HepG2 (cell line): ENCODE results near the gene SUSD3. TPM values are rescaled to one million over a fixed set of nuclear protein-coding genes. Genes with fewer than 3 reads are reported as not detected.

Source experiments
- ARNT2 ChIP-seq: sonication (generic); formaldehyde crosslinking; IDR thresholded peaks from 2 replicates; pipeline ENCODE4 v1.8.0; 2022; ENCODE audit warnings: mild to moderate bottlenecking, low read depth, missing genetic modification reagents, moderate library complexity
- BCL6 ChIP-seq: IDR thresholded peaks from 2 replicates; pipeline ENCODE4 v1.6.1; 2016; ENCODE audit warnings: missing genetic modification reagents, missing compliant biosample characterization
- GATAD2A ChIP-seq: IDR thresholded peaks from 2 replicates; pipeline ENCODE4 v1.6.1; 2016
- GLI4 ChIP-seq: sonication (generic); formaldehyde crosslinking; IDR thresholded peaks from 2 replicates; pipeline ENCODE4 v1.5.1; 2020; ENCODE audit warnings: missing genetic modification reagents, mild to moderate bottlenecking, moderate library complexity, borderline replicate concordance
- GTF2F1 ChIP-seq: fragments of 150-350 bp; IDR thresholded peaks from 2 replicates; pipeline ENCODE4 v1.6.1; 2014; ENCODE audit warnings: low read length
- HNRNPL ChIP-seq: fragments of 200-400 bp; formaldehyde crosslinking; IDR thresholded peaks from 2 replicates; pipeline ENCODE4 v1.6.1; 2017; ENCODE audit warnings: mild to moderate bottlenecking, low read depth, low read length
- IKZF4 ChIP-seq: sonication (generic); formaldehyde crosslinking; IDR thresholded peaks from 2 replicates; pipeline ENCODE4 v1.5.1; 2020; ENCODE audit warnings: borderline replicate concordance, mild to moderate bottlenecking, low read depth, missing genetic modification reagents; ENCODE audit errors: not compliant biosample characterization
- ISL2 ChIP-seq: sonication (generic); formaldehyde crosslinking; IDR thresholded peaks from 2 replicates; pipeline ENCODE4 v1.5.0; 2020; ENCODE audit warnings: missing genetic modification reagents
- MEF2D ChIP-seq: sonication (generic); formaldehyde crosslinking; IDR thresholded peaks from 2 replicates; pipeline ENCODE4 v1.5.1; 2020; ENCODE audit warnings: mild to moderate bottlenecking, missing genetic modification reagents
- MYC ChIP-seq: sonication (generic); formaldehyde crosslinking; IDR thresholded peaks from 2 replicates; pipeline ENCODE4 v1.9.0; 2021; ENCODE audit warnings: missing genetic modification reagents, borderline replicate concordance
- NFYB ChIP-seq: sonication (generic); formaldehyde crosslinking; IDR thresholded peaks from 2 replicates; pipeline ENCODE4 v1.4.0; 2020; ENCODE audit warnings: missing genetic modification reagents
- NR0B2 ChIP-seq: sonication (generic); formaldehyde crosslinking; IDR thresholded peaks from 2 replicates; pipeline ENCODE4 v1.4.0; 2020; ENCODE audit warnings: mild to moderate bottlenecking, missing genetic modification reagents
- RCOR2 ChIP-seq: IDR thresholded peaks from 2 replicates; pipeline ENCODE4 v1.6.1; 2016; ENCODE audit warnings: missing biosample characterization, missing genetic modification reagents
- SAP130 ChIP-seq: IDR thresholded peaks from 2 replicates; pipeline ENCODE4 v1.6.1; 2016; ENCODE audit warnings: low read depth
- SOX6 ChIP-seq, 2 experiments: fragments of 450-650 bp in 1 of 2; sonication (generic) in 1 of 2; formaldehyde crosslinking in 1 of 2; IDR thresholded peaks; 2 replicates each; pipeline versions ENCODE4 v1.4.0 to v1.6.1; 2017 to 2020; ENCODE audit warnings: antibody characterized with exemption in 1 of 2, mild to moderate bottlenecking in 1 of 2, missing genetic modification reagents in 1 of 2
- SP2 ChIP-seq: sonication (generic); formaldehyde crosslinking; IDR thresholded peaks from 2 replicates; pipeline ENCODE4 v1.5.1; 2020; ENCODE audit warnings: mild to moderate bottlenecking, missing genetic modification reagents
- YEATS4 ChIP-seq: sonication (generic); formaldehyde crosslinking; IDR thresholded peaks from 2 replicates; pipeline ENCODE4 v1.4.0; 2020; ENCODE audit warnings: missing genetic modification reagents, borderline replicate concordance
- ZGPAT ChIP-seq: IDR thresholded peaks from 2 replicates; pipeline ENCODE4 v1.6.1; 2016; ENCODE audit warnings: mild to moderate bottlenecking
- ZMAT3 ChIP-seq: sonication (generic); formaldehyde crosslinking; conservative IDR thresholded peaks from 2 replicates; pipeline ENCODE4 v1.7.0; 2021; ENCODE audit warnings: missing genetic modification reagents
- ZMYM3 ChIP-seq: sonication (generic); formaldehyde crosslinking; IDR thresholded peaks from 2 replicates; pipeline ENCODE4 v1.5.1; 2020; ENCODE audit warnings: mild to moderate bottlenecking, missing genetic modification reagents
- ZNF235 ChIP-seq: sonication (generic); formaldehyde crosslinking; IDR thresholded peaks from 2 replicates; pipeline ENCODE4 v1.8.1; 2023; ENCODE audit warnings: mild to moderate bottlenecking, missing genetic modification reagents, borderline replicate concordance
- ZNF292 ChIP-seq: sonication (generic); formaldehyde crosslinking; IDR thresholded peaks from 2 replicates; pipeline ENCODE4 v1.8.1; 2022; ENCODE audit warnings: mild to moderate bottlenecking, low read depth, missing genetic modification reagents, borderline replicate concordance
- ZNF30 ChIP-seq: sonication (generic); formaldehyde crosslinking; IDR thresholded peaks from 2 replicates; pipeline ENCODE4 v1.5.0; 2020; ENCODE audit warnings: mild to moderate bottlenecking, missing genetic modification reagents
- ZNF414 ChIP-seq: sonication (generic); formaldehyde crosslinking; IDR thresholded peaks from 2 replicates; pipeline ENCODE4 v1.5.0; 2020; ENCODE audit warnings: missing genetic modification reagents
- ZSCAN31 ChIP-seq: sonication (generic); formaldehyde crosslinking; IDR thresholded peaks from 2 replicates; pipeline ENCODE4 v1.5.0; 2020; ENCODE audit warnings: low read depth, mild to moderate bottlenecking, missing genetic modification reagents
- polyA plus RNA-seq, 8 experiments: library from polyadenylated mRNA; depleted of rRNA in 3 of 8; stranded (reverse) in 7 of 8; unstranded in 1 of 8; fragments of >200 nt; fragmentation: Illumina TruSeq in 4 of 8; extraction: Trizol in 4 of 8; gene quantifications; 2 replicates each; pipeline versions ENCODE4 v1.2.1 to v1.2.3, GENCODE V29; 2011 to 2016; ENCODE audit warnings: low read depth in 4 of 8, missing spikeins in 1 of 8, mixed read lengths in 1 of 8; ENCODE audit not compliant: insufficient read depth in 1 of 8
- total RNA-seq, 5 experiments: library from RNA; depleted of rRNA; stranded (reverse); fragments of >200 nt; fragmentation: Illumina TruSeq; extraction: Trizol; gene quantifications; 2 replicates each; pipeline ENCODE4 v1.2.3, GENCODE V29; 2016; ENCODE audit warnings: low read depth in 1 of 5

SUSD3 gene
- total and polyA plus RNA-seq, 2 of the 13 experiments (the other 11 are each of a cell fraction or from before 2014, with no cell fraction given) = 7.0 to 9.1 TPM

- TF ChIP-seq ZNF292 = peak; percentile 78; the same call in 1 of the 2 replicates
- 0 out of 2 replicates have a peak, but pooled peaks have one; percentile 23 for TF ChIP-seq NFYB
- TF ChIP-seq MYC (CRISPR knock-in tag) = peak; percentile 83; the same call in 1 of the 2 replicates
- peak; percentile 96 for TF ChIP-seq GATAD2A (CRISPR knock-in tag)
- peak; percentile 40; the same call in 1 of the 2 replicates for TF ChIP-seq SP2 (CRISPR knock-in tag)
- TF ChIP-seq RCOR2 (CRISPR knock-in tag) = peak; percentile 47; the same call in 1 of the 2 replicates
- peak; percentile 69; the same call in 1 of the 2 replicates for TF ChIP-seq GLI4
- TF ChIP-seq MEF2D = peak; percentile 80
- 0 out of 2 replicates have a peak, but pooled peaks have one; percentile 63 for TF ChIP-seq ISL2 (CRISPR knock-in tag)
- 0 out of 2 replicates have a peak, but pooled peaks have one; percentile 75 for TF ChIP-seq ZSCAN31 (CRISPR knock-in tag)
- no peak for TF ChIP-seq ZNF235
- TF ChIP-seq SAP130 (CRISPR knock-in tag) = peak; percentile 83
- TF ChIP-seq ZMYM3 (CRISPR knock-in tag) = peak; percentile 91
- TF ChIP-seq ZGPAT (CRISPR knock-in tag) = peak; percentile 85
- peak; percentile 60; the same call in 1 of the 2 replicates for TF ChIP-seq NR0B2 (CRISPR knock-in tag)
- TF ChIP-seq ZNF30 (CRISPR knock-in tag) = no peak
- peak; percentile 41; the same call in 1 of the 2 replicates for TF ChIP-seq GTF2F1
- peak; percentile 26 for TF ChIP-seq IKZF4
- TF ChIP-seq ZNF414 (CRISPR knock-in tag) = peak; percentile 93
- TF ChIP-seq YEATS4 (CRISPR knock-in tag) = 0 out of 2 replicates have a peak, but pooled peaks have one; percentile 18
- TF ChIP-seq ZMAT3 (CRISPR knock-in tag) = peak; percentile 77; the same call in 1 of the 2 replicates
- TF ChIP-seq HNRNPL = peak; percentile 82
- peak; percentile 41; the same call in 1 of the 2 replicates for TF ChIP-seq ARNT2 (CRISPR knock-in tag)
- no peak for TF ChIP-seq SOX6 (IDR thresholded peaks at IDR 0.05)
- TF ChIP-seq SOX6 (CRISPR knock-in tag; IDR thresholded peaks at IDR 0.05) = peak; percentile 90
- peak; percentile 66 for TF ChIP-seq BCL6 (CRISPR knock-in tag)
These were observed 53.8 kb downstream of the SUSD3 start (continued) for GRCh38 chr9:93112116-93112863.
